Transverse colon (tissue), 4 donors: ENCODE data around the gene KCNH1. TPM values are rescaled to one million over a fixed set of nuclear protein-coding genes. Genes with fewer than 3 reads are reported as not detected.

Source experiments
- DNase-seq: peaks from one replicate; pipeline ENCODE4 v3.0.0-alpha.2; 2019
- H3K27ac ChIP-seq, 4 donors: fragments of 200-600 bp; sonication (generic); 2 replicates each; pipeline ENCODE4 v1.5.1; 2016 to 2018; ENCODE audit warnings: inconsistent platforms in 4 of 4
- H3K27me3 ChIP-seq: fragments of 200-600 bp; sonication (generic); 2 replicates; pipeline ENCODE4 v1.5.1; 2017; ENCODE audit warnings: inconsistent platforms
- H3K36me3 ChIP-seq, 4 donors: fragments of 200-600 bp; sonication (generic); 2 replicates each; pipeline ENCODE4 v1.5.1; 2017 to 2019; ENCODE audit warnings: inconsistent platforms in 4 of 4
- H3K4me1 ChIP-seq, 4 donors: fragments of 200-600 bp; sonication (generic); 2 replicates each; pipeline ENCODE4 v1.5.1; 2017 to 2020; ENCODE audit warnings: inconsistent platforms in 4 of 4
- H3K4me3 ChIP-seq, 4 donors: fragments of 200-600 bp; sonication (generic); 1 replicate in 1 of 4; 2 replicates in 3 of 4; pipeline versions ENCODE4 v1.5.1 to v1.6.1; 2017 to 2019; ENCODE audit warnings: inconsistent platforms in 4 of 4
- H3K9me3 ChIP-seq, 2 donors: fragments of 200-600 bp; sonication (generic); 2 replicates each; pipeline ENCODE4 v1.5.1; 2017 to 2019; ENCODE audit warnings: inconsistent platforms in 2 of 2
- CTCF ChIP-seq, 5 experiments: fragments of 200-600 bp in 3 of 5; fragments of 450-650 bp in 2 of 5; sonication (generic) in 3 of 5; IDR thresholded peaks; 1 replicate in 2 of 5; 2 replicates in 3 of 5; pipeline ENCODE4 v1.5.1; 2016 to 2017; ENCODE audit warnings: antibody characterized with exemption in 5 of 5, inconsistent platforms in 3 of 5, mild to moderate bottlenecking in 2 of 5, moderate library complexity in 1 of 5
- EP300 ChIP-seq: sonication (generic); formaldehyde crosslinking; IDR thresholded peaks from one replicate; pipeline ENCODE4 v1.6.1; 2017; ENCODE audit warnings: antibody characterized with exemption, low read depth
- POLR2A ChIP-seq: fragments of 450-650 bp; IDR thresholded peaks from one replicate; pipeline ENCODE4 v1.6.1; 2016; ENCODE audit warnings: antibody characterized with exemption, mild to moderate bottlenecking, moderate library complexity
- POLR2AphosphoS5 ChIP-seq, 3 donors: sonication (generic); formaldehyde crosslinking; IDR thresholded peaks; one replicate each; pipeline ENCODE4 v1.6.1; 2016; ENCODE audit warnings: antibody characterized with exemption in 3 of 3
- WGBS, 2 donors: methylation state at CpG; one replicate each; pipeline ENCODE4 v1.1.5; 2018; ENCODE audit warnings: low coverage in 1 of 2; 5-methylcytosine and 5-hydroxymethylcytosine counted together
- in situ Hi-C, 4 donors: fragments of 200-750 bp; cut with MboI; loops; one replicate each; pipeline versions ENCODE4 v1.15.0 to v1.15.1; 2017; ENCODE audit warnings: low sequenced_read_pairs in 3 of 4, low pct_ligation_motif_present in 1 of 4, low pct_unique_long_range_greater_than_20kb in 1 of 4
- intact Hi-C: fragments of 100-400 bp; cut with DNase I; formaldehyde crosslinking; loops from one replicate; pipeline ENCODE4 v1.15.1; 2023; ENCODE audit warnings: low total_unique reads
- total RNA-seq, 4 donors: library from RNA; depleted of rRNA; stranded (reverse); fragments of >200 nt; gene quantifications; one replicate each; pipeline ENCODE4 v1.1.0, GENCODE V29; 2016

KCNH1 gene
- total RNA-seq, 4 donors from 2014 or later, result 0.55 to 9.4 (median 2.2) TPM

GRCh38 chr1:210769473-210769872 is 364.5 kb downstream of the KCNH1 start:
- H3K36me3 ChIP-seq, result no peaks in the 10 kb centered on the region
- H3K9me3 ChIP-seq, result no peaks in the 10 kb centered on the region
- no peak for TF ChIP-seq CTCF (IDR thresholded peaks at IDR 0.05)
- no peak for TF ChIP-seq POLR2AphosphoS5 (IDR thresholded peaks at IDR 0.05)
- TF ChIP-seq EP300, result no peak
- TF ChIP-seq POLR2A, result no peak
- intact Hi-C loops (no loop called here), in situ Hi-C loops (no loop called here)
- H3K27ac ChIP-seq, result no peak overlapping the region
- no peak for DNase-seq
- no peak overlapping the region for H3K4me3 ChIP-seq
- no peaks in the 10 kb centered on the region for H3K4me1 ChIP-seq
- H3K27me3 ChIP-seq, result no peaks in the 10 kb centered on the region
- 67 to 73% methylated on average over 4 of the region's 4 CpGs for WGBS, 2 donors

DNA sequence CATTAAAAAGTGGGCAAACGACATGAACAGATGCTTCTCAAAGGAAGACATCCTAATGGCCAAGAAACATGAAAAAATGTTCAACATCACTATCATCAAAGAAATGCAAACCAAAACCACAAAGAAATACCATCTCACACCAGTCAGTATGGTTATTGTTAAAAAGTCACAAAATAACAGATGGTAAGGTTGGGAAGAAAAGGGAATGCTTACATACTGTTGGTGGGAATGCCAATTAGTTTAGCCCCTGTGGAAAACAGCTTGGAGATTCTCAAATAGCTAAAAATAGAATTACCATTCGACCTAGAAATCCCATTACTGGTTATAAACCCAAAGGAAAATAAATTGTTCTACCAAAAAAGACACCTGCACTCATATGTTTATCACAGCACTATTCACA is 369.4 kb downstream of the KCNH1 start:
- TF ChIP-seq EP300, result no peak
- no peak for TF ChIP-seq CTCF (IDR thresholded peaks at IDR 0.05)
- TF ChIP-seq POLR2A, result no peak
- TF ChIP-seq POLR2AphosphoS5 (IDR thresholded peaks at IDR 0.05), result no peak
- in situ Hi-C loops, result no loop called here

GRCh38 chr1:210758761-210759160 is 375.2 kb downstream of the KCNH1 start:
- no peak overlapping the region for H3K27ac ChIP-seq
- intact Hi-C loops, result no loop called here
- H3K9me3 ChIP-seq, result peaks cover 0 to 6% of the 10 kb centered on the region in 2 donors
- H3K4me3 ChIP-seq, result no peak overlapping the region
- in situ Hi-C loops, result no loop called here
- no peak for DNase-seq
- no peak for TF ChIP-seq EP300
- TF ChIP-seq POLR2AphosphoS5 (IDR thresholded peaks at IDR 0.05), result no peak
- TF ChIP-seq POLR2A, result no peak
- TF ChIP-seq CTCF (IDR thresholded peaks at IDR 0.05), result no peak
- no peaks in the 10 kb centered on the region for H3K27me3 ChIP-seq
- no peaks in the 10 kb centered on the region for H3K4me1 ChIP-seq
- WGBS, 2 donors, result 67 to 70% methylated on average over 3 to 4 of the region's 4 CpGs
- no peaks in the 10 kb centered on the region for H3K36me3 ChIP-seq

More for the DNA sequence above, 369.4 kb downstream of the KCNH1 start:
- Histone ChIP-seq H3K4me3 (no peak overlapping the region), H3K27ac (no peak overlapping the region), H3K4me1 (no peaks in the 10 kb centered on the region), H3K9me3 (peaks cover 0 to 6% of the 10 kb centered on the region in 2 donors), H3K27me3 (no peaks in the 10 kb centered on the region), H3K36me3 (no peaks in the 10 kb centered on the region)
- 38% methylated on average over 2 of the region's 2 CpGs for WGBS, 2 donors
- DNase-seq, result no peak
- intact Hi-C loops, result no loop called here

DNA sequence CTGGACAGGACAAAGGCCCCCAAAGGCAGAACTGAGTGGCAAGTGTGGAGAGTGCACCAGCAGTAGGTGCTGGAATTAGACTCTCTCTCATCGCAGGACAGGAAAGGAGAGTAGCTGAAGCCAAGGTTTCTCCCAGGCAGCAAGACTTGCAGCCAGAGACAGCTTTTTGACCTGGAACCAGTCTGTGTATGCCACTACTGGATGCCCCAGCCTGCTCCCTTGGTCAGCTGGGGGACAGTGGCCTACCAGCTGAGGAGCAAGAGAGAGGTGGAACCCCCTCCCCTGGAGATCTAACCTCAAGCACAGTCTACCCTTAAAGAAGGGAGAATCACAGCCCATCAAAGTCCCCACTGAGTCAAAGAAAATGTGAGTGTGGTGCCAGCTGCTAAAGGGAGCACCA is 375.7 kb downstream of the KCNH1 start:
- Histone ChIP-seq H3K4me3 (no peak overlapping the region), H3K9me3 (peaks cover 0 to 6% of the 10 kb centered on the region in 2 donors), H3K27me3 (no peaks in the 10 kb centered on the region), H3K27ac (no peak overlapping the region), H3K36me3 (no peaks in the 10 kb centered on the region), H3K4me1 (no peaks in the 10 kb centered on the region)
- in situ Hi-C loops, result no loop called here
- no peak for DNase-seq
- intact Hi-C loops, result no loop called here
- WGBS, 2 donors, result 94 to 100% methylated on average over 1 of the region's 1 CpG
- no peak for TF ChIP-seq POLR2AphosphoS5 (IDR thresholded peaks at IDR 0.05)
- no peak for TF ChIP-seq EP300
- no peak for TF ChIP-seq POLR2A
- TF ChIP-seq CTCF (IDR thresholded peaks at IDR 0.05), result no peak
